OCI-LY7 (cell line): ENCODE data around the gene GYG2.

Experiments used
- CTCF ChIP-seq: fragments of 200-600 bp; sonication (generic); conservative IDR thresholded peaks from 2 replicates; pipeline ENCODE4 v1.5.1; 2014; ENCODE audit warnings: mild to moderate bottlenecking, antibody characterized with exemption, low read length, moderate library complexity, mixed read lengths
- EZH2phosphoT487 ChIP-seq: fragments of 200-600 bp; sonication (generic); IDR thresholded peaks from 2 replicates; pipeline ENCODE4 v1.6.1; 2018; ENCODE audit warnings: low read depth, borderline replicate concordance, mild to moderate bottlenecking, mixed run types, antibody characterized with exemption, low read length, moderate library complexity, mixed read lengths

- TF ChIP-seq CTCF (no peak), EZH2phosphoT487 (no peak)
Observed at GRCh38 chrX:2908125-2908685, 79.5 kb downstream of the GYG2 start.
